HepG2 (cell line): ENCODE data around the gene ABTB2. TPM values are rescaled to one million over a fixed set of nuclear protein-coding genes. Genes with fewer than 3 reads are reported as not detected.

ENCODE experiments used
- ARNT ChIP-seq: fragments of 450-650 bp; IDR thresholded peaks from 2 replicates; pipeline ENCODE4 v1.6.1; 2017
- BRD4 ChIP-seq: sonication (generic); formaldehyde crosslinking; IDR thresholded peaks from 2 replicates; pipeline ENCODE4 v1.4.0; 2020; ENCODE audit warnings: missing genetic modification reagents
- DRAP1 ChIP-seq: IDR thresholded peaks from 2 replicates; pipeline ENCODE4 v1.6.1; 2016; ENCODE audit warnings: missing genetic modification reagents, missing compliant biosample characterization
- FOXC1 ChIP-seq: sonication (generic); formaldehyde crosslinking; IDR thresholded peaks from 2 replicates; pipeline ENCODE4 v1.8.0; 2022; ENCODE audit warnings: mild to moderate bottlenecking, missing genetic modification reagents, borderline replicate concordance
- KLF6 ChIP-seq: IDR thresholded peaks from 2 replicates; pipeline ENCODE4 v1.8.0; 2016; ENCODE audit warnings: missing biosample characterization, missing genetic modification reagents
- POLR2AphosphoS5 ChIP-seq: IDR thresholded peaks from 2 replicates; pipeline ENCODE4 v1.6.1; 2012; ENCODE audit warnings: low read depth, low read length
- SIX1 ChIP-seq: sonication (generic); formaldehyde crosslinking; IDR thresholded peaks from 2 replicates; pipeline ENCODE4 v1.4.0; 2020; ENCODE audit warnings: missing genetic modification reagents, borderline replicate concordance
- TBX2 ChIP-seq: sonication (generic); formaldehyde crosslinking; IDR thresholded peaks from 2 replicates; pipeline ENCODE4 v1.5.0; 2020; ENCODE audit warnings: missing genetic modification reagents, mild to moderate bottlenecking, borderline replicate concordance
- TFE3 ChIP-seq: IDR thresholded peaks from 2 replicates; pipeline ENCODE4 v1.6.1; 2016
- ZBTB34 ChIP-seq: sonication (generic); formaldehyde crosslinking; IDR thresholded peaks from 2 replicates; pipeline ENCODE4 v1.8.0; 2022; ENCODE audit warnings: mild to moderate bottlenecking, missing genetic modification reagents
- ZFP1 ChIP-seq: IDR thresholded peaks from 2 replicates; pipeline ENCODE4 v1.6.1; 2016
- ZIK1 ChIP-seq: sonication (generic); formaldehyde crosslinking; IDR thresholded peaks from 2 replicates; pipeline ENCODE4 v1.5.0; 2020; ENCODE audit warnings: mild to moderate bottlenecking, low read depth, missing genetic modification reagents, borderline replicate concordance
- ZKSCAN8 ChIP-seq: IDR thresholded peaks from 2 replicates; pipeline ENCODE4 v1.6.1; 2016; ENCODE audit warnings: borderline replicate concordance, missing genetic modification reagents, missing compliant biosample characterization
- ZMYM3 ChIP-seq: sonication (generic); formaldehyde crosslinking; IDR thresholded peaks from 2 replicates; pipeline ENCODE4 v1.5.1; 2020; ENCODE audit warnings: mild to moderate bottlenecking, missing genetic modification reagents
- ZNF224 ChIP-seq: sonication (generic); formaldehyde crosslinking; IDR thresholded peaks from 2 replicates; pipeline ENCODE4 v1.5.0; 2020; ENCODE audit warnings: mild to moderate bottlenecking, missing genetic modification reagents
- ZNF232 ChIP-seq: sonication (generic); formaldehyde crosslinking; IDR thresholded peaks from 2 replicates; pipeline ENCODE4 v1.4.0; 2020; ENCODE audit warnings: missing genetic modification reagents, borderline replicate concordance
- ZNF329 ChIP-seq: sonication (generic); formaldehyde crosslinking; IDR thresholded peaks from 2 replicates; pipeline ENCODE4 v1.9.0; 2021; ENCODE audit warnings: low read depth, mild to moderate bottlenecking, missing genetic modification reagents
- ZNF713 ChIP-seq: sonication (generic); formaldehyde crosslinking; IDR thresholded peaks from 2 replicates; pipeline ENCODE4 v1.4.0; 2020; ENCODE audit warnings: mild to moderate bottlenecking, missing genetic modification reagents
- ZNF782 ChIP-seq: sonication (generic); formaldehyde crosslinking; IDR thresholded peaks from 2 replicates; pipeline ENCODE4 v1.4.0; 2020; ENCODE audit warnings: missing genetic modification reagents, mild to moderate bottlenecking, borderline replicate concordance
- polyA plus RNA-seq, 8 experiments: library from polyadenylated mRNA; depleted of rRNA in 3 of 8; stranded (reverse) in 7 of 8; unstranded in 1 of 8; fragments of >200 nt; fragmentation: Illumina TruSeq in 4 of 8; extraction: Trizol in 4 of 8; gene quantifications; 2 replicates each; pipeline versions ENCODE4 v1.2.1 to v1.2.3, GENCODE V29; 2011 to 2016; ENCODE audit warnings: low read depth in 4 of 8, missing spikeins in 1 of 8, mixed read lengths in 1 of 8; ENCODE audit not compliant: insufficient read depth in 1 of 8
- total RNA-seq, 5 experiments: library from RNA; depleted of rRNA; stranded (reverse); fragments of >200 nt; fragmentation: Illumina TruSeq; extraction: Trizol; gene quantifications; 2 replicates each; pipeline ENCODE4 v1.2.3, GENCODE V29; 2016; ENCODE audit warnings: low read depth in 1 of 5
- TF ChIP-seq, protein P1 (sequence below): sonication (generic); formaldehyde crosslinking; IDR thresholded peaks from one replicate; pipeline ENCODE4 v1.5.1; 2020; ENCODE audit warnings: mild to moderate bottlenecking, missing genetic modification reagents; ENCODE audit errors: not compliant biosample characterization

ABTB2 gene
- total and polyA plus RNA-seq, 2 of the 13 experiments (the other 11 are each of a cell fraction or from before 2014, with no cell fraction given): 5.1 to 15.4 TPM

- TF ChIP-seq, protein P1, sequence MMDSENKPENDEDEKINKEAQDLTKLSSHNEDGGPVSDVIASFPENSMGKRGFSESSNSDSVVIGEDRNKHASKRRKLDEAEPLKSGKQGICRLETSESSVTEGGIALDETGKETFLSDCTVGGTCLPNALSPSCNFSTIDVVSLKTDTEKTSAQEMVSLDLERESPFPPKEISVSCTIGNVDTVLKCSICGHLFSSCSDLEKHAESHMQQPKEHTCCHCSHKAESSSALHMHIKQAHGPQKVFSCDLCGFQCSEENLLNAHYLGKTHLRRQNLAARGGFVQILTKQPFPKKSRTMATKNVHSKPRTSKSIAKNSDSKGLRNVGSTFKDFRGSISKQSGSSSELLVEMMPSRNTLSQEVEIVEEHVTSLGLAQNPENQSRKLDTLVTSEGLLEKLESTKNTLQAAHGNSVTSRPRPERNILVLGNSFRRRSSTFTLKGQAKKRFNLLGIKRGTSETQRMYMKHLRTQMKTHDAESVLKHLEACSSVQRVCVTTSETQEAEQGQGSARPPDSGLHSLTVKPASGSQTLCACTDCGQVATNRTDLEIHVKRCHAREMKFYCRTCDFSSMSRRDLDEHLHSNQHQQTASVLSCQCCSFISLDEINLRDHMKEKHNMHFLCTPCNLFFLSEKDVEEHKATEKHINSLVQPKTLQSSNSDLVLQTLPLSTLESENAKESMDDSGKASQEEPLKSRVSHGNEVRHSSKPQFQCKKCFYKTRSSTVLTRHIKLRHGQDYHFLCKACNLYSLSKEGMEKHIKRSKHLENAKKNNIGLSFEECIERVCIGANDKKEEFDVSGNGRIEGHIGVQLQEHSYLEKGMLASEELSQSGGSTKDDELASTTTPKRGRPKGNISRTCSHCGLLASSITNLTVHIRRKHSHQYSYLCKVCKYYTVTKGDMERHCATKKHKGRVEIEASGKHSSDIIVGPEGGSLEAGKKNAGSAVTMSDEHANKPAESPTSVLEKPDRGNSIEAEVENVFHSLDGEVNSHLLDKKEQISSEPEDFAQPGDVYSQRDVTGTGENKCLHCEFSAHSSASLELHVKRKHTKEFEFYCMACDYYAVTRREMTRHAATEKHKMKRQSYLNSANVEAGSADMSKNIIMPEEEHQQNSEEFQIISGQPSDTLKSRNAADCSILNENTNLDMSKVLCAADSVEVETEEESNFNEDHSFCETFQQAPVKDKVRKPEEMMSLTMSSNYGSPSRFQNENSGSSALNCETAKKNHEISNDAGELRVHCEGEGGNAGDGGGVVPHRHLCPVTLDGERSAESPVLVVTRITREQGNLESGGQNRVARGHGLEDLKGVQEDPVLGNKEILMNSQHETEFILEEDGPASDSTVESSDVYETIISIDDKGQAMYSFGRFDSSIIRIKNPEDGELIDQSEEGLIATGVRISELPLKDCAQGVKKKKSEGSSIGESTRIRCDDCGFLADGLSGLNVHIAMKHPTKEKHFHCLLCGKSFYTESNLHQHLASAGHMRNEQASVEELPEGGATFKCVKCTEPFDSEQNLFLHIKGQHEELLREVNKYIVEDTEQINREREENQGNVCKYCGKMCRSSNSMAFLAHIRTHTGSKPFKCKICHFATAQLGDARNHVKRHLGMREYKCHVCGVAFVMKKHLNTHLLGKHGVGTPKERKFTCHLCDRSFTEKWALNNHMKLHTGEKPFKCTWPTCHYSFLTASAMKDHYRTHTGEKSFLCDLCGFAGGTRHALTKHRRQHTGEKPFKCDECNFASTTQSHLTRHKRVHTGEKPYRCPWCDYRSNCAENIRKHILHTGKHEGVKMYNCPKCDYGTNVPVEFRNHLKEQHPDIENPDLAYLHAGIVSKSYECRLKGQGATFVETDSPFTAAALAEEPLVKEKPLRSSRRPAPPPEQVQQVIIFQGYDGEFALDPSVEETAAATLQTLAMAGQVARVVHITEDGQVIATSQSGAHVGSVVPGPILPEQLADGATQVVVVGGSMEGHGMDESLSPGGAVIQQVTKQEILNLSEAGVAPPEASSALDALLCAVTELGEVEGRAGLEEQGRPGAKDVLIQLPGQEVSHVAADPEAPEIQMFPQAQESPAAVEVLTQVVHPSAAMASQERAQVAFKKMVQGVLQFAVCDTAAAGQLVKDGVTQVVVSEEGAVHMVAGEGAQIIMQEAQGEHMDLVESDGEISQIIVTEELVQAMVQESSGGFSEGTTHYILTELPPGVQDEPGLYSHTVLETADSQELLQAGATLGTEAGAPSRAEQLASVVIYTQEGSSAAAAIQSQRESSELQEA (CRISPR knock-in tag): no peak
- peak; percentile 13; the same call in 1 of the 2 replicates for TF ChIP-seq TBX2 (CRISPR knock-in tag)
- no peak for TF ChIP-seq ZNF224 (CRISPR knock-in tag)
- TF ChIP-seq ZNF782 (CRISPR knock-in tag): no peak
- TF ChIP-seq SIX1: no peak
- no peak for TF ChIP-seq ZNF329 (CRISPR knock-in tag)
- no peak for TF ChIP-seq TFE3
- no peak for TF ChIP-seq ZIK1 (CRISPR knock-in tag)
- peak; percentile 90 for TF ChIP-seq ZBTB34
- TF ChIP-seq ZNF232 (CRISPR knock-in tag): no peak
- no peak for TF ChIP-seq DRAP1 (CRISPR knock-in tag)
- no peak for TF ChIP-seq BRD4
- no peak; the same call in 1 of the 2 replicates for TF ChIP-seq ZKSCAN8 (CRISPR knock-in tag)
- no peak for TF ChIP-seq FOXC1 (CRISPR knock-in tag)
- TF ChIP-seq KLF6 (CRISPR knock-in tag): no peak
- TF ChIP-seq ZNF713 (CRISPR knock-in tag): no peak
- no peak for TF ChIP-seq POLR2AphosphoS5
- no peak for TF ChIP-seq ZMYM3 (CRISPR knock-in tag)
- TF ChIP-seq ZFP1 (CRISPR knock-in tag): no peak
- TF ChIP-seq ARNT: no peak
Observed at GRCh38 chr11:34363363-34364084, 5.7 kb upstream of the ABTB2 start (continued).
